Measurements from ENCODE around the gene CKM. TPM values are rescaled to one million over a fixed set of nuclear protein-coding genes. Genes with fewer than 3 reads are reported as not detected.

Gene CKM
- total RNA-seq, 4 donors from 2014 or later = 0.17 to 0.73 TPM; not detected in 2

DNA sequence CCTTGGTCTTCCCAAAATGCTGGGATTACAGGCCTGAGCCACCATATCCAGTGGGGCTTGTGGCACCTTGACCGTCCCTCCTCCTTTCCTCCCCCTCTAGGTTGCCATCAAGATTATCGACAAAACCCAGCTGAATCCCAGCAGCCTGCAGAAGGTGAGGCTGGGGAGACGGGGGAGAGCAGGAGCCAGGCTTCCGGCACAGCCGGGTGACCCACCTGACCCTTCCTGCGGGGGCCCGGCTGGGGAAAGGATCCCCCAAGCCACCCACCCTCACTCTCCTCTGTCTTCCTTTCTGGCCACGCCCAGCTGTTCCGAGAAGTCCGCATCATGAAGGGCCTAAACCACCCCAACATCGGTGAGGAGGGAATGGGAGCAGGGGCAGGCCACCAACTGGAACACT lies 59.7 kb downstream of the CKM start:
- 66% methylated on average over 5 of the region's 11 CpGs; no CpG with 5 or more reads in 1 of the 2 donors for WGBS, 2 donors (ENCODE audit: low coverage in 1 of 2)
- peaks cover 0 to 72% of the 10 kb centered on the region in 2 donors for H3K36me3 ChIP-seq

GRCh38 chr19:45262570-45262969 lies 60.1 kb downstream of the CKM start:
- Histone ChIP-seq H3K4me1 (no peaks in the 10 kb centered on the region), H3K27ac (no peak overlapping the region), H3K27me3 (no peaks in the 10 kb centered on the region), H3K36me3 (peaks cover 0 to 67% of the 10 kb centered on the region in 2 donors), H3K4me3 (no peak overlapping the region), H3K9me3 (no peaks in the 10 kb centered on the region)
- TF ChIP-seq EP300 (IDR thresholded peaks at IDR 0.05) (no peak), POLR2AphosphoS5 (IDR thresholded peaks at IDR 0.05) (no peak), POLR2A (IDR thresholded peaks at IDR 0.05) (no peak)
- TF ChIP-seq, protein P1, sequence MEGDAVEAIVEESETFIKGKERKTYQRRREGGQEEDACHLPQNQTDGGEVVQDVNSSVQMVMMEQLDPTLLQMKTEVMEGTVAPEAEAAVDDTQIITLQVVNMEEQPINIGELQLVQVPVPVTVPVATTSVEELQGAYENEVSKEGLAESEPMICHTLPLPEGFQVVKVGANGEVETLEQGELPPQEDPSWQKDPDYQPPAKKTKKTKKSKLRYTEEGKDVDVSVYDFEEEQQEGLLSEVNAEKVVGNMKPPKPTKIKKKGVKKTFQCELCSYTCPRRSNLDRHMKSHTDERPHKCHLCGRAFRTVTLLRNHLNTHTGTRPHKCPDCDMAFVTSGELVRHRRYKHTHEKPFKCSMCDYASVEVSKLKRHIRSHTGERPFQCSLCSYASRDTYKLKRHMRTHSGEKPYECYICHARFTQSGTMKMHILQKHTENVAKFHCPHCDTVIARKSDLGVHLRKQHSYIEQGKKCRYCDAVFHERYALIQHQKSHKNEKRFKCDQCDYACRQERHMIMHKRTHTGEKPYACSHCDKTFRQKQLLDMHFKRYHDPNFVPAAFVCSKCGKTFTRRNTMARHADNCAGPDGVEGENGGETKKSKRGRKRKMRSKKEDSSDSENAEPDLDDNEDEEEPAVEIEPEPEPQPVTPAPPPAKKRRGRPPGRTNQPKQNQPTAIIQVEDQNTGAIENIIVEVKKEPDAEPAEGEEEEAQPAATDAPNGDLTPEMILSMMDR (IDR thresholded peaks at IDR 0.05) = no peak
- 91 to 100% methylated on average over 2 to 3 of the region's 6 CpGs for WGBS, 2 donors (ENCODE audit: low coverage in 1 of 2)
- no peak for ATAC-seq

More for the DNA sequence above, 59.7 kb downstream of the CKM start:
- ATAC-seq = no peak
- Histone ChIP-seq H3K4me3 (no peak overlapping the region), H3K9me3 (no peaks in the 10 kb centered on the region), H3K27me3 (no peaks in the 10 kb centered on the region), H3K27ac (no peak overlapping the region), H3K4me1 (no peaks in the 10 kb centered on the region)
- TF ChIP-seq POLR2AphosphoS5 (IDR thresholded peaks at IDR 0.05) = no peak
- TF ChIP-seq POLR2A (IDR thresholded peaks at IDR 0.05) = no peak
- TF ChIP-seq, protein P1 (IDR thresholded peaks at IDR 0.05) = no peak
- TF ChIP-seq EP300 (IDR thresholded peaks at IDR 0.05) = no peak

DNA sequence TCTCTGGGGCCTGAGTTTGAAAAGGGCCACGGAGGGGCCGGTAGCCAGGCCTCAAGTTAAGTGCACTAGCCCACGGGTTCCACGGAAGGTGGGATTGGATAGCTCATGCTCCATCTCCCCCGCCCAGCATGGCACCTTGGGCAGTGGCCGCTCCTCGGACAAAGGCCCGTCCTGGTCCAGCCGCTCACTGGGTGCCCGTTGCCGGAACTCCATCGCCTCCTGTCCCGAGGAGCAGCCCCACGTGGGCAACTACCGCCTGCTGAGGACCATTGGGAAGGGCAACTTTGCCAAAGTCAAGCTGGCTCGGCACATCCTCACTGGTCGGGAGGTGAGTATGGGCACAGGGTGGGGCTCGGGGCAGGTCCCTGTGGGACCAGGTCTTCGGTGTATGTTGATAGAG lies 63.8 kb downstream of the CKM start:
- TF ChIP-seq, protein P1 (IDR thresholded peaks at IDR 0.05) = no peak
- TF ChIP-seq EP300 (IDR thresholded peaks at IDR 0.05) = no peak
- no peak for TF ChIP-seq POLR2A (IDR thresholded peaks at IDR 0.05)
- no peak for TF ChIP-seq POLR2AphosphoS5 (IDR thresholded peaks at IDR 0.05)
- ATAC-seq = no peak
- Histone ChIP-seq H3K27ac (no peak overlapping the region), H3K36me3 (peaks cover 0 to 37% of the 10 kb centered on the region in 2 donors), H3K27me3 (no peaks in the 10 kb centered on the region), H3K9me3 (no peaks in the 10 kb centered on the region), H3K4me1 (peaks cover 0 to 22% (median 4%) of the 10 kb centered on the region in 3 donors), H3K4me3 (no peak overlapping the region)
- WGBS, 2 donors (ENCODE audit: low coverage in 1 of 2) = 100% methylated on average over 1 of the region's 19 CpGs; no CpG with 5 or more reads in 1 of the 2 donors

DNA sequence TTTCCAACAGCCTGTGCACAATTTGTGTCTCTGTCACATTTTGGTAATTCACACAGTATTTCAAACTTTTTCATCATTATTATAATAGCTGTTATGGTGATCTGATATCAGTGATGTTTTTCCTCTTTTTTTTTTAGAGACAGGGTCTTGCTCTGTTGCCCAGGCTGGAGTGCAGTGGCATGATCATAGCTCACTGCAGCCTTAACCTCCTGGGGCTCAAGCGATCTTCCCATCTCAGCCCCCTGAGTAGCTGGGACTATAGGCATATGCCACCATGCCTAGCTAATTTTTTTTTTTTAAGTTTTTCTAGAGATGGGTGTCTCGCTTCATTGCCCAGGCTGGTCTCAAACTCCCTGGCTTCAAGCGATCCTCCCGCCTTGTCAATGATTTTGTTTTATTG lies 65.8 kb downstream of the CKM start:
- WGBS, 2 donors (ENCODE audit: low coverage in 1 of 2) = 98 to 100% methylated on average over 2 to 4 of the region's 4 CpGs
- TF ChIP-seq EP300 (IDR thresholded peaks at IDR 0.05) (no peak), POLR2A (IDR thresholded peaks at IDR 0.05) (no peak), POLR2AphosphoS5 (IDR thresholded peaks at IDR 0.05) (no peak)
- TF ChIP-seq, protein P1 (IDR thresholded peaks at IDR 0.05) = no peak
- Histone ChIP-seq H3K27me3 (no peaks in the 10 kb centered on the region), H3K36me3 (peaks cover 0 to 24% of the 10 kb centered on the region in 2 donors), H3K27ac (no peak overlapping the region), H3K4me3 (no peak overlapping the region), H3K4me1 (peaks cover 3 to 42% (median 20%) of the 10 kb centered on the region in 3 donors), H3K9me3 (no peaks in the 10 kb centered on the region)
- no peak for ATAC-seq

Other genes starting within 250 kb of the CKM start
- under 1 TPM in 1 of 4 donors, not detected in 3; 0.50 TPM for gene ZNF296, start 246.4 kb downstream of the CKM start, total RNA-seq
- gene GEMIN7, start 243.6 kb downstream of the CKM start, total RNA-seq = 10 to 100 TPM in 3 of 4 donors, 1 to 10 TPM in 1; 6.4 to 17.6 (median 14.8) TPM
- 10 to 100 TPM; 22.6 to 51.4 (median 24.6) TPM for gene PPP1R37, start 229.7 kb downstream of the CKM start, total RNA-seq
- gene NKPD1, start 161.9 kb downstream of the CKM start, total RNA-seq = under 1 TPM in 2 of 4 donors, not detected in 2; 0.16 to 0.39 TPM
- gene TRAPPC6A, start 144.6 kb downstream of the CKM start, total RNA-seq = 10 to 100 TPM; 16.2 to 24.0 (median 20.7) TPM
- 10 to 100 TPM in 1 of 4 donors, 1 to 10 TPM in 3; 5.0 to 17.0 (median 7.8) TPM for gene BLOC1S3, start 144.1 kb downstream of the CKM start, total RNA-seq
- 1 to 10 TPM; 1.2 to 2.9 (median 2.0) TPM for gene EXOC3L2, start 77.5 kb downstream of the CKM start, total RNA-seq
- 10 to 100 TPM; 14.0 to 35.5 (median 20.6) TPM for gene MARK4, start 71.6 kb downstream of the CKM start, total RNA-seq
- 1 to 10 TPM in 1 of 4 donors, not detected in 3; 1.3 TPM for gene KLC3, start 17.9 kb upstream of the CKM start, total RNA-seq
- gene ERCC2, start 47.7 kb upstream of the CKM start, total RNA-seq = 10 to 100 TPM in 3 of 4 donors, 1 to 10 TPM in 1; 7.1 to 18.8 (median 12.5) TPM
- gene PPP1R13L, start 82.2 kb upstream of the CKM start, total RNA-seq = 10 to 100 TPM in 1 of 4 donors, 1 to 10 TPM in 3; 5.5 to 15.5 (median 9.3) TPM
- 10 to 100 TPM in 1 of 4 donors, 1 to 10 TPM in 3; 1.7 to 10.7 (median 5.8) TPM for gene POLR1G, start 83.8 kb upstream of the CKM start, total RNA-seq
- 10 to 100 TPM; 52.7 to 84.6 (median 68.4) TPM for gene ERCC1, start 101.0 kb upstream of the CKM start, total RNA-seq
- 10 to 100 TPM in 2 of 4 donors, 1 to 10 TPM in 2; 1.9 to 38.0 (median 15.6) TPM for gene FOSB, start 145.1 kb upstream of the CKM start, total RNA-seq
- 10 to 100 TPM; 11.0 to 19.6 (median 15.3) TPM for gene RTN2, start 174.2 kb upstream of the CKM start, total RNA-seq
- 1 to 10 TPM in 3 of 4 donors, under 1 TPM in 1; 0.96 to 3.2 (median 2.1) TPM for gene PPM1N, start 175.6 kb upstream of the CKM start, total RNA-seq
- gene VASP, start 184.6 kb upstream of the CKM start, total RNA-seq = 100 to 1,000 TPM; 140 to 246 (median 167) TPM

Data from gastroesophageal sphincter (tissue), 4 donors.